Nephron progenitor cell (in vitro differentiated cells): ENCODE measurements around the gene TDRD3.

Experiments used
- DNase-seq: peaks from one replicate; pipeline ENCODE4 v3.0.0; 2021
- H3K27ac Mint-ChIP-seq: 2 replicates; pipeline ENCODE4 v1.8.0; 2021; ENCODE audit warnings: mild to moderate bottlenecking, moderate library complexity, mixed read lengths
- H3K27me3 Mint-ChIP-seq: 2 replicates; pipeline ENCODE4 v1.8.0; 2021; ENCODE audit warnings: mild to moderate bottlenecking, low read depth, mixed read lengths; ENCODE audit not compliant: poor library complexity
- H3K36me3 Mint-ChIP-seq: 2 replicates; pipeline ENCODE4 v1.8.0; 2021; ENCODE audit warnings: low read depth, mixed read lengths
- H3K4me1 Mint-ChIP-seq: 2 replicates; pipeline ENCODE4 v1.8.0; 2021; ENCODE audit warnings: mixed read lengths
- H3K4me3 Mint-ChIP-seq: 2 replicates; pipeline ENCODE4 v1.8.0; 2021; ENCODE audit warnings: mild to moderate bottlenecking, moderate library complexity, mixed read lengths
- H3K9me3 Mint-ChIP-seq: 2 replicates; pipeline ENCODE4 v1.8.0; 2021; ENCODE audit warnings: mild to moderate bottlenecking, moderate library complexity, mixed read lengths
- CTCF ChIP-seq: fragments of 200-600 bp; sonication (generic); IDR thresholded peaks from 2 replicates; pipeline ENCODE4 v1.5.0; 2021; ENCODE audit warnings: antibody characterized with exemption

TDRD3 gene

GRCh38 chr13:60509601-60510386 is 112.8 kb downstream of the TDRD3 start:
- no peak overlapping the region for H3K27ac Mint-ChIP-seq
- H3K4me1 Mint-ChIP-seq = no peaks in the 10 kb centered on the region
- no peaks in the 10 kb centered on the region for H3K27me3 Mint-ChIP-seq
- H3K36me3 Mint-ChIP-seq = peaks cover 87% of the 10 kb centered on the region
- TF ChIP-seq CTCF = no peak
- H3K4me3 Mint-ChIP-seq = no peak overlapping the region
- no peak for DNase-seq
- peaks cover 45% of the 10 kb centered on the region for H3K9me3 Mint-ChIP-seq

GRCh38 chr13:60511637-60512036 is 114.6 kb downstream of the TDRD3 start:
- Mint-ChIP-seq H3K36me3 (peaks cover 75% of the 10 kb centered on the region), H3K27ac (no peak overlapping the region), H3K4me1 (no peaks in the 10 kb centered on the region), H3K9me3 (peaks cover 31% of the 10 kb centered on the region), H3K4me3 (no peak overlapping the region), H3K27me3 (no peaks in the 10 kb centered on the region)
- no peak for TF ChIP-seq CTCF
- no peak for DNase-seq

DNA sequence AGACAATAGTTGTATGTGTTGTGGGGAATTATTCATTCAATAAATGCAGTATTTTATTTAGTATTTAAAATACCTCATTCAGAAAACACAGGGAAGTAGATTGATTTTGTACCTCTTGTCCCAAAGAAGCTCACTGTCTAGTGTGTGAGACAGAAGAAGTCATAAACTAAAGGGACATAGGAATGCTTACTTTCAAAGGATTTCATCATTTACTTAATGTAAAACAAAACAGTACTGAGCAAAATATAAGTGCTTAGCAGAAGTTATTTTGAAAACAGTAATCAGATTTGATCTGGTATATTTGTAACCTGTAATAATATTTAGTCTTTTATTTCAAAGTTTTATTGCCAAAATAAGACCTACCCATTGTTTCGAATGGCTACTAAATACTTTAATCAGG is 117.9 kb downstream of the TDRD3 start:
- TF ChIP-seq CTCF = no peak
- no peak overlapping the region for H3K4me3 Mint-ChIP-seq
- H3K9me3 Mint-ChIP-seq = peaks cover 20% of the 10 kb centered on the region
- no peak overlapping the region for H3K27ac Mint-ChIP-seq
- no peak for DNase-seq
- H3K27me3 Mint-ChIP-seq = no peaks in the 10 kb centered on the region
- H3K4me1 Mint-ChIP-seq = no peaks in the 10 kb centered on the region
- H3K36me3 Mint-ChIP-seq = peaks cover 52% of the 10 kb centered on the region

GRCh38 chr13:60519496-60519895 is 122.5 kb downstream of the TDRD3 start:
- Mint-ChIP-seq H3K27me3 (no peaks in the 10 kb centered on the region), H3K4me3 (no peak overlapping the region), H3K4me1 (no peaks in the 10 kb centered on the region), H3K27ac (no peak overlapping the region), H3K9me3 (no peaks in the 10 kb centered on the region), H3K36me3 (peaks cover 9% of the 10 kb centered on the region)
- DNase-seq = no peak
- no peak for TF ChIP-seq CTCF

DNA sequence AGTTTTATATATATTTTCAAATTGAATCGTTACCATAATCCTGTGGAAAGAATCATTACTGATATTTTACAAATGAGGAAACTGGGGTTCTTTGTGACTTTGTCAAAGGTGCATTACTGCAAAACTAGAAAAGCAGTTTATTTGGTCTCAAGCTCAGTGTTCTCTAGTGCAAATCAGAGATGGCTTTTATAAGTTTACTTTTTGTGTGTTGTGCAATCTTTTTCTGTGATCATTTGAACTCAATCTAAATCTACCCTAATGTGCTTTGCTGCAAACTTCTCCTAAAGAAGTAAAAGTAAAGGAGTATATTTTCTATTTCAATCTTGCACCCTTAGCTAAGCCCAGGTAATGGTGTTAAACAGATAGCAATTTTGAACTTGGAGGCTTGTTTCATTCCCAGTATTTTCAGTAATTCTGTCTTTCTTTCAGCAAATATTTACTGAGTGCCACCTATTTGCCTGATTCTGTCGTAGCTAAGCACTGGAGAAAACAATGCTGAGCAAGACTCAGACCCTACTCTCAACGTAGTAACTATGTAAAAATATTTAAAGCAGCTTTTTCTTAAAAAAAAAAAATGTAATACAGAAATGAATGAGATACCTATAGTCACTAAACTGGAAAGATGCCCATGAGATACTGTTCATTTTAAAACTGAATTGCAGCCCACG is 124.0 kb downstream of the TDRD3 start:
- no peaks in the 10 kb centered on the region for H3K9me3 Mint-ChIP-seq
- H3K4me1 Mint-ChIP-seq = no peaks in the 10 kb centered on the region
- no peak for DNase-seq
- H3K27ac Mint-ChIP-seq = no peak overlapping the region
- no peaks in the 10 kb centered on the region for H3K27me3 Mint-ChIP-seq
- H3K4me3 Mint-ChIP-seq = no peak overlapping the region
- H3K36me3 Mint-ChIP-seq = no peaks in the 10 kb centered on the region
- TF ChIP-seq CTCF = no peak

DNA sequence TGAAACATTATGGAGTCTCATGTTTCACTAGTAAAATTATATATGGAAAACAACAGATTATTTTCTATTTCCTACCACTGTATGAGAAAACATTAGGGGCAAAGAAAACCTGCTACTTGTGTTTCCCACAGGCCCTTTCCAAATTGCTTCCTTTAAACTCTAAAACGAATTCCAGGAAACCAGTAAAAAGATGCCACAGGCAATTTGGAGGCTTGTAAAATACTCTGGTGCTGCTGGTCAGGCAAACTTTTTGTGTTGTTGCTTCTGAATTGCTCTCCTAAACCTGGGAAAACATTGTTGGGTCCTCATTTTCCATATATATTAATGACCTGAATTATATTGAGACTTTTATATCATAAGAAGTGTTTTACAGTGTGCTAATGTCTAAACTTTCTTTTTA is 141.5 kb downstream of the TDRD3 start:
- Mint-ChIP-seq H3K4me1 (no peaks in the 10 kb centered on the region), H3K9me3 (no peaks in the 10 kb centered on the region), H3K4me3 (no peak overlapping the region), H3K27ac (no peak overlapping the region), H3K36me3 (no peaks in the 10 kb centered on the region), H3K27me3 (no peaks in the 10 kb centered on the region)
- no peak for TF ChIP-seq CTCF
- DNase-seq = no peak
